Measurements from ENCODE around the gene MAGIX. TPM values are rescaled to one million over a fixed set of nuclear protein-coding genes. Genes with fewer than 3 reads are reported as not detected.

Gene MAGIX
- total RNA-seq, 1 experiment from 2014 or later: 1.2 TPM

GRCh38 chrX:49199906-49200771 lies 37.6 kb downstream of the MAGIX start, which contains the start of gene SYP (continued):
- no peak for TF ChIP-seq ATF2 (CRISPR knock-in tag; IDR thresholded peaks at IDR 0.05; ENCODE audit: borderline replicate concordance, low read depth)
- no peak for TF ChIP-seq MXD4 (CRISPR knock-in tag; IDR thresholded peaks at IDR 0.05; ENCODE audit: borderline replicate concordance)
- no peak for TF ChIP-seq STAT6 (CRISPR knock-in tag; conservative IDR thresholded peaks at IDR 0.05; ENCODE audit: low read depth)
- no peak for TF ChIP-seq AFF4 (CRISPR knock-in tag; IDR thresholded peaks at IDR 0.05; ENCODE audit: borderline replicate concordance)
- no peak for TF ChIP-seq ATF3 (CRISPR knock-in tag; conservative IDR thresholded peaks at IDR 0.05)
- TF ChIP-seq NR3C1 (CRISPR knock-in tag; conservative IDR thresholded peaks at IDR 0.05; ENCODE audit: low read depth): no peak
- no peak for TF ChIP-seq ZSCAN18 (CRISPR knock-in tag; IDR thresholded peaks at IDR 0.05)
- TF ChIP-seq CREM (CRISPR knock-in tag; IDR thresholded peaks at IDR 0.05): peak; percentile 63
- TF ChIP-seq ZNF232 (CRISPR knock-in tag; IDR thresholded peaks at IDR 0.05): peak; percentile 91; the same call in 1 of the 2 replicates
- TF ChIP-seq ATF1 (CRISPR knock-in tag; IDR thresholded peaks at IDR 0.05): no peak
- peak; percentile 88; the same call in 1 of the 2 replicates for TF ChIP-seq FOXP4 (CRISPR knock-in tag; IDR thresholded peaks at IDR 0.05)
- no peak for TF ChIP-seq ZNF423 (CRISPR knock-in tag; IDR thresholded peaks at IDR 0.05)
- TF ChIP-seq E2F4 (CRISPR knock-in tag; IDR thresholded peaks at IDR 0.05; ENCODE audit: borderline replicate concordance, low read depth): peak; percentile 63; the same call in 1 of the 2 replicates
- no peak for TF ChIP-seq NFATC4 (CRISPR knock-in tag; IDR thresholded peaks at IDR 0.05)
- no peak for TF ChIP-seq NR1H2 (CRISPR knock-in tag; IDR thresholded peaks at IDR 0.05)
- 0 out of 2 replicates have a peak, but pooled peaks have one; percentile 49 for TF ChIP-seq MYBL2 (CRISPR knock-in tag; IDR thresholded peaks at IDR 0.05)
- no peak for TF ChIP-seq TEAD4 (CRISPR knock-in tag; IDR thresholded peaks at IDR 0.05)
- no peak for TF ChIP-seq CDX4 (CRISPR knock-in tag; IDR thresholded peaks at IDR 0.05; ENCODE audit: borderline replicate concordance)
- TF ChIP-seq JUN (CRISPR knock-in tag; IDR thresholded peaks at IDR 0.05): no peak
